DOHH2 (cell line): Measurements from ENCODE around the gene TBC1D26.

Experiments used
- CTCF ChIP-seq: fragments of 200-600 bp; sonication (generic); IDR thresholded peaks from one replicate; pipeline ENCODE4 v1.5.1; 2014; ENCODE audit warnings: antibody characterized with exemption, mild to moderate bottlenecking, low read depth, low read length; ENCODE audit not compliant: poor library complexity, severe bottlenecking
- EZH2phosphoT487 ChIP-seq: fragments of 200-600 bp; sonication (generic); IDR thresholded peaks from 2 replicates; pipeline ENCODE4 v1.6.1; 2017; ENCODE audit warnings: borderline replicate concordance, mild to moderate bottlenecking, antibody characterized with exemption, low read length, moderate library complexity, mixed read lengths

GRCh38 chr17:15777297-15777696 is 45.2 kb downstream of the TBC1D26 start:
- TF ChIP-seq CTCF (no peak), EZH2phosphoT487 (no peak)
